T-helper 2 cell treated with Interferon-gamma antibody and Interleukin-4, amounts not matched to agents 5 μg/mL and 100 μg/mL, for 36 hours (primary cell): ENCODE measurements around the gene RBM33.

Source experiments
- DNase-seq: peaks from one replicate; pipeline ENCODE4 v3.0.0; 2021; ENCODE audit warnings: low spot score
- H3K27ac Mint-ChIP-seq: one replicate; pipeline ENCODE4 v1.8.0; 2021; ENCODE audit warnings: mild to moderate bottlenecking, mixed read lengths
- H3K27me3 Mint-ChIP-seq: one replicate; pipeline ENCODE4 v1.8.0; 2021; ENCODE audit warnings: low read depth, mixed read lengths
- H3K36me3 Mint-ChIP-seq: one replicate; pipeline ENCODE4 v1.8.0; 2021; ENCODE audit warnings: low read depth, mixed read lengths
- H3K4me1 Mint-ChIP-seq: one replicate; pipeline ENCODE4 v1.8.0; 2021; ENCODE audit warnings: low read depth, mixed read lengths
- H3K4me3 Mint-ChIP-seq: one replicate; pipeline ENCODE4 v1.8.0; 2022; ENCODE audit warnings: mild to moderate bottlenecking, moderate library complexity, mixed read lengths
- H3K9me3 Mint-ChIP-seq: one replicate; pipeline ENCODE4 v1.8.0; 2021; ENCODE audit warnings: mixed read lengths

The RBM33 gene

GRCh38 chr7:155722118-155722517 is 77.7 kb downstream of the RBM33 start:
- Mint-ChIP-seq H3K27ac (peak overlapping the region; percentile 63), H3K27me3 (no peaks in the 10 kb centered on the region), H3K4me1 (peaks cover 8% of the 10 kb centered on the region), H3K4me3 (no peak overlapping the region), H3K9me3 (no peaks in the 10 kb centered on the region), H3K36me3 (peaks cover 27% of the 10 kb centered on the region)
- no peak for DNase-seq

GRCh38 chr7:155722936-155723335 is 78.5 kb downstream of the RBM33 start:
- no peak for DNase-seq
- H3K27me3 Mint-ChIP-seq: no peaks in the 10 kb centered on the region
- H3K36me3 Mint-ChIP-seq: peaks cover 25% of the 10 kb centered on the region
- H3K27ac Mint-ChIP-seq: peak overlapping the region; percentile 36
- peaks cover 8% of the 10 kb centered on the region for H3K4me1 Mint-ChIP-seq
- H3K4me3 Mint-ChIP-seq: no peak overlapping the region
- H3K9me3 Mint-ChIP-seq: no peaks in the 10 kb centered on the region

DNA sequence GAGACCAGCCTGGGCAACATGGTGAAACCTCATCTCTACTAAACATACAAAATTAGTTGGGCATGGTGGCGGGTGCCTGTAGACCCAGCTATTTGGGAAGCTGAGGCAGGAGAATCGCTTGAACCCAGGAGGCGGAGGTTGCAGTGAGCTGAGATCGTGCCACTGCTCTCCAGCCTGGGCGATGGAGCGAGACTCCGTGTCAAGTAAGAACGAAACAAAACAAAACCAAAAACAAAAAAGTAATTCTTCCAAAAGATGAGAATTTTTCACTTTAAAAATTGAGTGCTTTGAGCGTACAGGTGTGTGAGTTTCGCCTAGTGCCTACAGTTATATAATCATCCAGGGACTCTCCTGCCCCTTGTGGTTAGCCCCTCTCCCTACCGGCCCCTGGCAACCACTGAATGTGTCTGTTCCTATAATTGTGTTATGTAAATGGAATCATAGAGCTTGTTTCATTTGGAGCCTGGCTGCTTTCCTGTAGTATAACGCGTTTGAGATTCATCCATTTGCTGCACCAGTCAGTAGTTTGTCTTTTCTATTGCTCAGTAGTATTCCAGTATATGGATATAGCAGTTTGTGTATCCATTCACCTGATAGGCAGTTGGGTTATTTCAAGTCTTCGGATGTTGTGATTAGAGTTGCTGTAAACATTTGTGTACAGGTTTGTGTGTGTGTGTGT is 80.0 kb downstream of the RBM33 start:
- Mint-ChIP-seq H3K36me3 (peaks cover 32% of the 10 kb centered on the region), H3K27me3 (no peaks in the 10 kb centered on the region), H3K4me3 (no peak overlapping the region), H3K27ac (no peak overlapping the region), H3K4me1 (peaks cover 15% of the 10 kb centered on the region), H3K9me3 (no peaks in the 10 kb centered on the region)
- DNase-seq: no peak

GRCh38 chr7:155725006-155725355 is 80.5 kb downstream of the RBM33 start:
- H3K27me3 Mint-ChIP-seq: no peaks in the 10 kb centered on the region
- DNase-seq: no peak
- H3K36me3 Mint-ChIP-seq: peaks cover 36% of the 10 kb centered on the region
- H3K4me1 Mint-ChIP-seq: peaks cover 17% of the 10 kb centered on the region
- no peak overlapping the region for H3K27ac Mint-ChIP-seq
- H3K4me3 Mint-ChIP-seq: no peak overlapping the region
- no peaks in the 10 kb centered on the region for H3K9me3 Mint-ChIP-seq

DNA sequence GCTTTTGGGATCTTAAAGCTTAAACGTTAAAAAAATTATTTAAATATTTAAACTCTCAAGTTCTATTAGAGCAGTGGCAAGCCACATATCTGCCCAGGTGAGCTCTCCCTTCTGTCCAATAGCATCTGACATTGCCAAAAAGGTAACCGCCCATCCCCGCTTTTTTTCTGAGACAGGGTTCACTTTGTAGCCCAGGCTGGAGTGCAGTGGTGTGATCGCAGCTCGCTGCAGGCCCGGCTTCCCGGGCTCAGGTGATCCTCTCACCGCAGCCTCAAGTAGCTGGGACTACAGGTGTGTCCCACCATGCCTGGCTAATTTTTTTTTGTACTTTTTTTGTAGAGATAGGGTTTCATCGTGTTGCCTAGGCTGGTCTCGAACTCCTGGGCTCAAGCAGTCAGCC is 83.2 kb downstream of the RBM33 start:
- Mint-ChIP-seq H3K4me1 (peaks cover 18% of the 10 kb centered on the region), H3K9me3 (no peaks in the 10 kb centered on the region), H3K36me3 (peaks cover 30% of the 10 kb centered on the region), H3K27ac (no peak overlapping the region), H3K4me3 (no peak overlapping the region), H3K27me3 (no peaks in the 10 kb centered on the region)
- DNase-seq: no peak

- Mint-ChIP-seq H3K4me1 (peaks cover 22% of the 10 kb centered on the region), H3K4me3 (no peak overlapping the region), H3K27ac (no peak overlapping the region), H3K27me3 (no peaks in the 10 kb centered on the region), H3K36me3 (peaks cover 27% of the 10 kb centered on the region), H3K9me3 (no peaks in the 10 kb centered on the region)
- no peak for DNase-seq
Observed at GRCh38 chr7:155728116-155728515, 83.7 kb downstream of the RBM33 start.

GRCh38 chr7:155729847-155730246 is 85.4 kb downstream of the RBM33 start:
- H3K9me3 Mint-ChIP-seq: no peaks in the 10 kb centered on the region
- H3K4me1 Mint-ChIP-seq: peaks cover 35% of the 10 kb centered on the region
- no peak overlapping the region for H3K4me3 Mint-ChIP-seq
- H3K36me3 Mint-ChIP-seq: peaks cover 23% of the 10 kb centered on the region
- no peaks in the 10 kb centered on the region for H3K27me3 Mint-ChIP-seq
- DNase-seq: no peak
- no peak overlapping the region for H3K27ac Mint-ChIP-seq

DNA sequence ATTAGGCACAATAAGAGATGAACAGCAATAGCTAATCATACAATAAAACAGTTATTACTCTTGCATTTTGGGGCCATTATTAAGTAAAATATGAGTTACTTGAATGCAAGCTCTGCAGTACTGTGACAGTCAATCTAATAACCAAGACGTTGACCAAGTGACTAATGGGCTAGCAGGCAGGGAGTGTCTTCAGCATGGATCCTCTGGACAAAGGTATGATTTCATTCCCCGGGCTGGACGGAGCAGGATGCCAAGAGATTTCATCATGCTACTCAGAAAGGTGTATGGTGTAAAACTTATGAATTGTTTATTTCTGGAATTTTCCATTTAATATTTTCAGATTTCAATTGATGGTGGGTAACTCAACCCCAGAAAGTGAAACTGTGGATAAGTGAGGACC is 86.9 kb downstream of the RBM33 start:
- peaks cover 25% of the 10 kb centered on the region for H3K36me3 Mint-ChIP-seq
- H3K4me3 Mint-ChIP-seq: no peak overlapping the region
- no peaks in the 10 kb centered on the region for H3K27me3 Mint-ChIP-seq
- DNase-seq: no peak
- peaks cover 38% of the 10 kb centered on the region for H3K4me1 Mint-ChIP-seq
- H3K27ac Mint-ChIP-seq: peak overlapping the region; percentile 44
- H3K9me3 Mint-ChIP-seq: no peaks in the 10 kb centered on the region

DNA sequence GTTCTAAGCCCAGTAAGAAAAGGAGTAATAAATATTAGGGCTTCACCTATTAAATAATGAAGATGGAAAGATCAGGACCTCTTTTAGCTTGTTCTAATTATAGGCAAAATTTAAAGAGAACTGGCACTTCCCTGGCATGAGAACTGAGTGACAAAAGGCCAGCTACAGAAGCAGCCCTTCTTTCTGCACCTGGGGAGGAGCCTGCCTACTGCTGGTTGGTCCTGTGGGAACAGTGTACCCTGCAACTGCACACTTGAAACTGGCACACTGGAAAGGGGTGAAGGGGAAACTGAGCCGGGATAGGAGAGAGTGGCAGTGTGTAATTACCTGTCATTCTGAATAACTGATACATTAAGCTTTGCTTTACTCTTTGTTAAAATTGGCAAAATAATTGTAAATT is 87.4 kb downstream of the RBM33 start:
- H3K27ac Mint-ChIP-seq: no peak overlapping the region
- no peaks in the 10 kb centered on the region for H3K27me3 Mint-ChIP-seq
- H3K9me3 Mint-ChIP-seq: no peaks in the 10 kb centered on the region
- peaks cover 38% of the 10 kb centered on the region for H3K4me1 Mint-ChIP-seq
- no peak for DNase-seq
- H3K4me3 Mint-ChIP-seq: no peak overlapping the region
- H3K36me3 Mint-ChIP-seq: peaks cover 25% of the 10 kb centered on the region

DNA sequence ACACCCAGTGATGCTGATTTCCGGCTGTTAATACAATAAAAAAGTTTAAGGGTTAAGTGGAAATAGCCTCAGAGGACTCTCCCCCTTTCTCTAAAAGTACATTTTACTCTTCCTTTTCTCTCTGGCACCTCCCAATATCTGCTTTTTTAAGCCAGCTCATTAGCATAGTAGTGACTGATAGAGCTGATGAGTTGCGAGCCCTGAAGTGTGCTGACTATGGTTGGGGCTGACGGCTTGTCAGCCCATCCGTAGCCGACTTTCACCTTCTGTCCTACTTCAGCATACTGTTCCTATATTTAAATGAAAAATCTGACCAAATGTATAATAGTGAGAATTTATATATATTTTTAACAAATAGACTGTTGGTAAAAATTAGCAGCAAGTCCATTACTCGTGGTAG is 87.8 kb downstream of the RBM33 start:
- DNase-seq: no peak
- H3K4me1 Mint-ChIP-seq: peaks cover 38% of the 10 kb centered on the region
- peaks cover 26% of the 10 kb centered on the region for H3K36me3 Mint-ChIP-seq
- H3K27me3 Mint-ChIP-seq: no peaks in the 10 kb centered on the region
- H3K27ac Mint-ChIP-seq: no peak overlapping the region
- no peak overlapping the region for H3K4me3 Mint-ChIP-seq
- no peaks in the 10 kb centered on the region for H3K9me3 Mint-ChIP-seq

- H3K27ac Mint-ChIP-seq: peak overlapping the region; percentile 62
- H3K4me3 Mint-ChIP-seq: peak overlapping the region; percentile 9
- H3K36me3 Mint-ChIP-seq: peaks cover 31% of the 10 kb centered on the region
Observed at GRCh38 chr7:155733582-155734444, 89.4 kb downstream of the RBM33 start.

DNA sequence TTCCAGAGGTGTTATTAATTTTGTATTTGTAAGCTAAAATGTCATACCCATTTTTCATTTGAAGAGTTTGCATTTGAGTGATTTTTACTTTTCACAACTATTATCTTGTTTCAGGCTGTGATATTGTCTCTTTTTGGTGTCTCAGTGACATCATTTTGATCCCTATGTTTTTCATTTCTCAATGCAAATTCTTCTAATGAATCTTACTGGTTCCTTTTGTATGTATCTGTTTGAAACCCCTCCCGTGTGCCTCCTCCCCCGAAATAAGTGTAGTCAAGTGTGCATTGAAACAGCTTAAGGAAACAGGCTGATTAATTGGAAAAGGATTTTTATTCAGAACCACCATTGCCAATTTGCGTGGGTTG is 90.0 kb downstream of the RBM33 start:
- DNase-seq: peak; percentile 32
- Mint-ChIP-seq H3K27ac (peak overlapping the region; percentile 62), H3K27me3 (no peaks in the 10 kb centered on the region), H3K9me3 (no peaks in the 10 kb centered on the region), H3K4me3 (no peak overlapping the region), H3K4me1 (peaks cover 47% of the 10 kb centered on the region), H3K36me3 (peaks cover 33% of the 10 kb centered on the region)

More at GRCh38 chr7:155733582-155734444, 89.4 kb downstream of the RBM33 start:
- DNase-seq: peak; percentile 45
- peaks cover 43% of the 10 kb centered on the region for H3K4me1 Mint-ChIP-seq
- no peaks in the 10 kb centered on the region for H3K9me3 Mint-ChIP-seq
- no peaks in the 10 kb centered on the region for H3K27me3 Mint-ChIP-seq

DNA sequence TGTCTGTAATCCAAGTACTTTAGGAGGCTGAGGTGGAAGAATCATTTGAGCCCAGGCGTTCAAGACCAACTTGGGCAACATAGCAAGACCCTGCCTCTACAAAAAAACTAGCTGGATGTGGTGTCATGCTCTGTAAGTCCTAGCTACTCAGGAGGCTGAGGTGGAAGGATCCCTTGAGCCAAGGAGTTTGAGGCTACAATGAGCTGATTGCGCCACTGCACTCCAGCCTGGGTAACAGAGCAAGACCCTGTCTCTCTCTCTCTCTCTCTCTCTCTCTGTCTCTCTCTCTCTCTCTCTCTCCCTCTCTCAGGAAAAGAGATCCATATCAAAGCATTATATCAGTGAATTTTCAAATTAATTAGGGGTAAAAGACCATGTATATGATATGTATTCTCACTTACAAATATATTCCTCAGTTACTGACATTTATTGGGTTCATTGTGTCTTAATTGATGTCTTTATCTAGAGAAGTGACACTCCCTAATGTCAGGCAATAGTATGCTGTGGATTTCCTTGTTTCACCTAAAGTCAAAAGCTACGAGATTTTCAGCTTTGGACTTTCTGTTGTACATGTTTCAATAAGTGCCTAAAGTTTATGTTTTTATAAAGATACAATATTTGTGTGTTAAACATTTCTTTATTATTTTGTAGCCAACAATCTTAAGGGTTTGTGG is 91.1 kb downstream of the RBM33 start:
- H3K27ac Mint-ChIP-seq: no peak overlapping the region
- peaks cover 54% of the 10 kb centered on the region for H3K4me1 Mint-ChIP-seq
- H3K27me3 Mint-ChIP-seq: no peaks in the 10 kb centered on the region
- peaks cover 38% of the 10 kb centered on the region for H3K36me3 Mint-ChIP-seq
- H3K9me3 Mint-ChIP-seq: no peaks in the 10 kb centered on the region
- H3K4me3 Mint-ChIP-seq: no peak overlapping the region
- no peak for DNase-seq

DNA sequence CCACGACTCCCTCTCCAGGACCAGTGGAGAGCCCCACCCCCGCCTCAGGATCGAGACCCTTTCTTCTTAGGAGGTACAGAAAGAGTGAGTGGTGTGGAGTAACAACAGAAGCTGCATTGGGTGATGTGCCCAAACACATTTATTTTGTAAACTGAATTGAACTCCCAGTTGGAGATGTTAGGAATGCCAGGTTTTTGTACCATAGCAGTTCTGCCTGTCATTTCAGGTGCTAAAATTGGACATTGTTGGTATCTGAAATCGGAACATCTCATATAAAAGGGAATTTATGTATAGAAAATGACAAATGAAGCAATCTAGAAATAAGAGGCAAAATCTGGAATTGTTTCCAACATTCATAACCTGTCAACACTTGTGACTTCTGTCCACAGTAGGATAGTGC is 93.1 kb downstream of the RBM33 start:
- no peak overlapping the region for H3K27ac Mint-ChIP-seq
- peaks cover 57% of the 10 kb centered on the region for H3K36me3 Mint-ChIP-seq
- no peak overlapping the region for H3K4me3 Mint-ChIP-seq
- no peaks in the 10 kb centered on the region for H3K27me3 Mint-ChIP-seq
- no peaks in the 10 kb centered on the region for H3K9me3 Mint-ChIP-seq
- no peak for DNase-seq
- peaks cover 62% of the 10 kb centered on the region for H3K4me1 Mint-ChIP-seq
